Measurements from ENCODE around the gene CD248.

CD248 gene

GRCh38 chr11:66268952-66269905 lies 47.6 kb downstream of the CD248 start:
- H3K4me3 Mint-ChIP-seq, result peak overlapping the region; percentile 93 to 96
- H3K9me3 Mint-ChIP-seq, result no peaks in the 10 kb centered on the region
- H3K4me1 Mint-ChIP-seq (ENCODE audit: low read depth in 2 of 2), result peaks cover 56 to 59% of the 10 kb centered on the region in 2 donors
- H3K27ac Mint-ChIP-seq, result peak overlapping the region; percentile 89 to 97
- ATAC-seq (replicated peaks) (no peak), DNase-seq (no peak)
- no peaks in the 10 kb centered on the region for H3K27me3 Mint-ChIP-seq
- peaks cover 72% of the 10 kb centered on the region for H3K36me3 Mint-ChIP-seq (ENCODE audit: insufficient read depth)

DNA sequence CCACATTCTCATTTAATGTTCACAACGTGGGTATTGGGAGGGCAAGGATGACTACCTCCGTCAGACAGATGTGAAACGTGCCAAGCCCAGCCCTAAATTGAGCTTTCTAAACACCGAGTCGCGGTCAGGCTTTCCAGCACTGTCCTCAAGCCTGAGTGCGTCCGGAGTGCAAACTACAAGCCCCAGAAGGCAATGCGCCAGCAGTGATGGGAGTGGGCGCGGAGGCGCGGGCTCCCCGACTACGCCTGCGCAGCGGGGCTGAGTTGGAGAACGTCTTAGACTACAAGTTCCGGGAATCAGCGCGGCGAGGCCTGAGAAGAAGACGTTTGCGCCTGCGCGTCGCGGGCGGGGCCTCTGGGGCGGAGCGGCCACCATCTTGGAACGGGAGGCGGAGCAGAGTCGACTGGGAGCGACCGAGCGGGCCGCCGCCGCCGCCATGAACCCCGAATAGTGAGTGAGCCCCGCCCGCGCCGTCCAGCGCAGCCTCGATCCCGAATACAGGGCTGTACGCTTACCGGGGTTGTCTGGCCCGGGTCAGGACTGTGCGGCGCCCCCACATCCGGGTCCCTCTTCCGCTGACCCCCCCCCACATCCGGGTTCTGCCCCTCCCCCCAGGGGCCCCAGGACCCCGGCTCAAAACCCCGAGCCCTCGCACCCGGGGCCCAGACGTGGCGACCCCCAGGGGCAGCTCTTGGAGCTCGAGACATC lies 48.4 kb downstream of the CD248 start, which contains the start of gene RAB1B:
TSS of gene RAB1B (plus strand) at position 396 of the 708 bp plus-strand sequence. CDS start at position 437, 41 bp downstream.
- Mint-ChIP-seq H3K27me3 (no peaks in the 10 kb centered on the region), H3K27ac (peak within 1 kb of the TSS; percentile 89 to 97), H3K4me1 (ENCODE audit: low read depth in 2 of 2) (peaks cover 49 to 51% of the 10 kb centered on the region in 2 donors), H3K9me3 (no peaks in the 10 kb centered on the region), H3K4me3 (peak within 1 kb of the TSS; percentile 93 to 96), H3K36me3 (ENCODE audit: insufficient read depth) (peaks cover 68% of the 10 kb centered on the region)
- DNase-seq (peak; percentile 99 to 100 (median 99)), ATAC-seq (replicated peaks) (peak; percentile 79)

GRCh38 chr11:66267379-66268243 lies 49.2 kb downstream of the CD248 start:
- Mint-ChIP-seq H3K4me3 (peak overlapping the region; percentile 93 to 96), H3K36me3 (ENCODE audit: insufficient read depth) (peaks cover 65% of the 10 kb centered on the region), H3K27me3 (no peaks in the 10 kb centered on the region), H3K4me1 (ENCODE audit: low read depth in 2 of 2) (peaks cover 42 to 43% of the 10 kb centered on the region in 2 donors), H3K9me3 (no peaks in the 10 kb centered on the region), H3K27ac (peak overlapping the region; percentile 89 to 97)
- peak; percentile 58 for ATAC-seq (replicated peaks)
- peak; percentile 73 to 81 (median 76) for DNase-seq

DNA sequence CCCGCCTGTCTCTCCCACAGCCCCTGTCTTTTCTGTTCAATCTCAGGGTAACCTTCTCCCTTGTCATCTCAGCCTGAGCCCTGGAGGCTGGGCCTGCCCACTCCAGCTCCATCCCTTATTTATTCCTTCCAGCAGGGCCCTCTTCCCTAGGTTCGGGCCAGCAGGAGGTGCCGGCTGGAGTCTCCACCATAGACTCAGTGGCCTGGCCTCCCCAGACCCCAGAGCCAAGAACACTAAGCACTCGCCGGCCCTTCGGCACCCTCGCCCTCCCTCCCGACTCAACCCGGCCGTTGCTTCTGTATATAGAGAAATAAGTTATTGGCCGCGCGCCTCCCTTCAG lies 49.8 kb downstream of the CD248 start:
- DNase-seq (no peak), ATAC-seq (replicated peaks) (no peak)
- Mint-ChIP-seq H3K9me3 (no peaks in the 10 kb centered on the region), H3K27me3 (no peaks in the 10 kb centered on the region), H3K36me3 (ENCODE audit: insufficient read depth) (peaks cover 67% of the 10 kb centered on the region), H3K27ac (peak overlapping the region; percentile 89 to 97), H3K4me3 (peak overlapping the region; percentile 93 to 96), H3K4me1 (ENCODE audit: low read depth in 2 of 2) (peaks cover 36 to 38% of the 10 kb centered on the region in 2 donors)

GRCh38 chr11:66266378-66267038 lies 50.3 kb downstream of the CD248 start:
- H3K4me3 Mint-ChIP-seq, result peak overlapping the region; percentile 93 to 96
- H3K27ac Mint-ChIP-seq, result peak overlapping the region; percentile 89 to 97
- no peak for ATAC-seq (replicated peaks)
- H3K27me3 Mint-ChIP-seq, result no peaks in the 10 kb centered on the region
- H3K36me3 Mint-ChIP-seq (ENCODE audit: insufficient read depth), result peaks cover 65% of the 10 kb centered on the region
- no peaks in the 10 kb centered on the region for H3K9me3 Mint-ChIP-seq
- H3K4me1 Mint-ChIP-seq (ENCODE audit: low read depth in 2 of 2), result peaks cover 32 to 33% of the 10 kb centered on the region in 2 donors
- DNase-seq, result no peak

DNA sequence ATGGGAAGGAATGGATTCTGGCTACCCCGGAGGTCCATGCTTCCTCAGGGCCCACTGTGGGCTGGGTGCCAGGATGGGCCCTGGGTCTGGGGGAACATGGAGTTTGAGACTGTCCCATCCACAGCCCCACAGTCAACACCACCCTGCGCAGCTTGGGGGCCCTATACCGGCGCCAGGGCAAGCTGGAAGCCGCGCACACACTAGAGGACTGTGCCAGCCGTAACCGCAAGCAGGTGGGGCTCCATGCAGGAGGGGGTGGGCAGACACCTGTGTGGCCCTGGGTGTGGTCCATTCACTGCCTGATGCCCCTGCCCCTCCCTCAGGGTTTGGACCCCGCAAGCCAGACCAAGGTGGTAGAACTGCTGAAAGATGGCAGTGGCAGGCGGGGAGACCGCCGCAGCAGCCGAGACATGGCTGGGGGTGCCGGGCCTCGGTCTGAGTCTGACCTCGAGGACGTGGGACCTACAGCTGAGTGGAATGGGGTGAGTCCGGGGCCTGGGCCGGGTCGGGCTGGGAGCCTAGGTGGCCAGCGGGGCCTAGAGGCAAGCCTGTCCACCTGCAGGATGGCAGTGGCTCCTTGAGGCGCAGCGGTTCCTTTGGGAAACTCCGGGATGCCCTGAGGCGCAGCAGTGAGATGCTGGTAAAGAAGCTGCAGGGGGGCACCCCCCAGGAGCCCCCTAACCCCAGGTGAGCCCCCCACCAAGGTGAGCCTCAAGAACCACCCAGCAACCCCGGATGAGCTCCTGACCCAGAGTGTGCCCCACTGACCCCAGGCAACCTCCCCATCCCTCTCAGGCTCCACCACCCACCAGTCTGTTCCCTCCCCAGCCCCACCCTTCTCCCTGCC lies 51.1 kb downstream of the CD248 start:
- Mint-ChIP-seq H3K9me3 (no peaks in the 10 kb centered on the region), H3K4me1 (ENCODE audit: low read depth in 2 of 2) (peaks cover 28 to 29% of the 10 kb centered on the region in 2 donors), H3K4me3 (no peak overlapping the region), H3K27ac (peak overlapping the region in 1 of 2 donors; percentile 46), H3K36me3 (ENCODE audit: insufficient read depth) (peaks cover 63% of the 10 kb centered on the region), H3K27me3 (no peaks in the 10 kb centered on the region)
- ATAC-seq (replicated peaks), result no peak
- DNase-seq, result no peak

GRCh38 chr11:66264914-66265313 lies 51.9 kb downstream of the CD248 start:
- DNase-seq (no peak), ATAC-seq (replicated peaks) (no peak)
- no peak overlapping the region for H3K4me3 Mint-ChIP-seq
- no peaks in the 10 kb centered on the region for H3K27me3 Mint-ChIP-seq
- peaks cover 62% of the 10 kb centered on the region for H3K36me3 Mint-ChIP-seq (ENCODE audit: insufficient read depth)
- H3K4me1 Mint-ChIP-seq (ENCODE audit: low read depth in 2 of 2), result peaks cover 23% of the 10 kb centered on the region in 2 donors
- H3K9me3 Mint-ChIP-seq, result no peaks in the 10 kb centered on the region
- H3K27ac Mint-ChIP-seq, result peak overlapping the region in 1 of 2 donors; percentile 46
